B cell (primary cell): ENCODE data around the gene RAPGEF1. TPM values are rescaled to one million over a fixed set of nuclear protein-coding genes. Genes with fewer than 3 reads are reported as not detected.

Experiments
- ATAC-seq: fragments of 200-7000 bp; cut with Tn5 transposase; one replicate; pipeline ENCODE4 v1.10.0; 2021; ENCODE audit warnings: low read depth, mild to moderate bottlenecking, moderate number of reproducible peaks, moderate library complexity
- CTCF ChIA-PET: fragments of 350-600 bp; sonication (Branson Sonifier 250); formaldehyde crosslinking; loops from one replicate; lab custom pipeline; 2021; ENCODE audit warnings: antibody characterized with exemption, inconsistent platforms; lab: Charles Lee
- POLR2A ChIA-PET: fragments of 350-600 bp; sonication (Branson Sonifier 250); formaldehyde crosslinking; loops from one replicate; lab custom pipeline; 2021; ENCODE audit warnings: antibody characterized with exemption; lab: Charles Lee
- DNase-seq: peaks from one replicate; pipeline ENCODE4 v3.0.0; 2013
- H2AFZ ChIP-seq: 2 replicates; pipeline ENCODE4 v1.6.1; 2012; ENCODE audit warnings: mild to moderate bottlenecking, low read depth, low read length; ENCODE audit not compliant: insufficient read depth, poor library complexity, severe bottlenecking
- H3K27ac ChIP-seq, 2 donors: 1 replicate in 1 of 2; 2 replicates in 1 of 2; pipeline ENCODE4 v1.5.1; 2012 to 2013; ENCODE audit warnings: low read length in 2 of 2, mild to moderate bottlenecking in 2 of 2, moderate library complexity in 1 of 2
- H3K27me3 ChIP-seq, 4 experiments: fragments of 200-600 bp in 1 of 4; sonication (generic) in 1 of 4; replicated peaks in 1 of 4; 1 replicate in 2 of 4; 2 replicates in 2 of 4; pipeline versions ENCODE4 v1.6.1 to v1.7.0; 2013 to 2016; ENCODE audit warnings: low read length in 3 of 4, mild to moderate bottlenecking in 2 of 4, mixed read lengths in 1 of 4, moderate library complexity in 1 of 4; ENCODE audit not compliant: insufficient read depth in 4 of 4, control insufficient read depth in 3 of 4; ENCODE audit errors: control extremely low read depth in 1 of 4
- H3K36me3 ChIP-seq, 2 experiments: replicated peaks in 1 of 2; 1 replicate in 1 of 2; 2 replicates in 1 of 2; pipeline versions ENCODE4 v1.6.1 to v1.7.1; 2013; ENCODE audit warnings: low read length in 1 of 2; ENCODE audit not compliant: insufficient read depth in 2 of 2, control insufficient read depth in 1 of 2; ENCODE audit errors: control extremely low read depth in 1 of 2, extremely low read depth in 1 of 2
- H3K4me1 ChIP-seq, 2 donors: fragments of 200-600 bp in 1 of 2; sonication (generic) in 1 of 2; 1 replicate in 1 of 2; 2 replicates in 1 of 2; pipeline versions ENCODE4 v1.5.1 to v1.6.1; 2013 to 2017; ENCODE audit warnings: low read length in 2 of 2; ENCODE audit not compliant: control insufficient read depth in 2 of 2, insufficient read depth in 2 of 2
- H3K4me2 ChIP-seq: replicated peaks from 2 replicates; pipeline ENCODE3; 2012; ENCODE audit warnings: mild to moderate bottlenecking, low read depth, low read length; ENCODE audit not compliant: poor library complexity, severe bottlenecking
- H3K4me3 ChIP-seq, 5 experiments: fragments of 200-600 bp in 1 of 5; sonication (generic) in 1 of 5; 1 replicate in 3 of 5; 2 replicates in 2 of 5; pipeline versions ENCODE4 v1.5.1 to v1.7.0; 2011 to 2016; ENCODE audit warnings: low read length in 4 of 5, mild to moderate bottlenecking in 4 of 5, low read depth in 2 of 5, control low read depth in 1 of 5, moderate library complexity in 1 of 5; ENCODE audit not compliant: insufficient read depth in 1 of 5; ENCODE audit errors: control extremely low read depth in 1 of 5, extremely low read depth in 1 of 5
- H3K79me2 ChIP-seq: fragments of 200-600 bp; sonication (generic); one replicate; pipeline ENCODE4 v1.6.0; 2016; ENCODE audit warnings: low read length; ENCODE audit not compliant: control insufficient read depth, insufficient read depth
- H3K9ac ChIP-seq: fragments of 200-600 bp; sonication (generic); 2 replicates; pipeline ENCODE4 v1.6.1; 2017; ENCODE audit warnings: mild to moderate bottlenecking, low read length, moderate library complexity
- H3K9me3 ChIP-seq, 3 donors: one replicate each; pipeline versions ENCODE4 v1.6.1 to v1.7.1; 2013; ENCODE audit warnings: low read length in 2 of 3; ENCODE audit not compliant: control insufficient read depth in 2 of 3, insufficient read depth in 1 of 3; ENCODE audit errors: control extremely low read depth in 1 of 3
- H4K20me1 ChIP-seq: 2 replicates; pipeline ENCODE4 v1.6.0; 2012; ENCODE audit warnings: mild to moderate bottlenecking, low read length; ENCODE audit not compliant: insufficient read depth, control insufficient read depth, poor library complexity, severe bottlenecking
- H3K27ac Mint-ChIP-seq: one replicate; pipeline ENCODE4 v1.8.0; 2021; ENCODE audit warnings: mixed read lengths
- H3K27me3 Mint-ChIP-seq: one replicate; pipeline ENCODE4 v1.8.0; 2021; ENCODE audit warnings: mixed read lengths
- H3K4me1 Mint-ChIP-seq: one replicate; pipeline ENCODE4 v1.8.0; 2021; ENCODE audit warnings: mixed read lengths
- H3K4me3 Mint-ChIP-seq: one replicate; pipeline ENCODE4 v1.8.0; 2021; ENCODE audit warnings: mixed read lengths
- H3K9me3 Mint-ChIP-seq: one replicate; pipeline ENCODE4 v1.8.0; 2022; ENCODE audit warnings: mixed read lengths; ENCODE audit not compliant: insufficient read depth
- EZH2 ChIP-seq: IDR thresholded peaks from 2 replicates; pipeline ENCODE4 v1.6.1; 2012; ENCODE audit warnings: borderline replicate concordance, low read depth, mild to moderate bottlenecking, moderate library complexity, low read length; ENCODE audit not compliant: insufficient read depth, poor library complexity, severe bottlenecking
- WGBS: methylation state at CpG from one replicate; pipeline ENCODE4 v1.1.5; 2013; ENCODE audit warnings: missing lambda C conversion rate; ENCODE audit not compliant: insufficient coverage; 5-methylcytosine and 5-hydroxymethylcytosine counted together
- intact Hi-C: fragments of 100-400 bp; cut with micrococcal nuclease; formaldehyde crosslinking; loops from one replicate; pipeline ENCODE4 v1.10.0; 2022
- polyA plus RNA-seq: library from polyadenylated mRNA; depleted of rRNA; stranded (reverse); fragments of >200 nt; gene quantifications from 2 replicates; pipeline ENCODE4 v1.2.3, GENCODE V29; 2012
- total RNA-seq, 2 donors: library from RNA; stranded (reverse); fragments of 120-200 nt in 1 of 2; gene quantifications; 1 replicate in 1 of 2; 2 replicates in 1 of 2; pipeline versions ENCODE4 v1.2.3 to v1.2.4, GENCODE V29; 2013 to 2022
- TF ChIP-seq, protein P1 (sequence below): fragments of 200-600 bp; IDR thresholded peaks from one replicate; pipeline ENCODE4 v1.8.0; 2022; ENCODE audit warnings: antibody characterized with exemption, mild to moderate bottlenecking

The RAPGEF1 gene
- total and polyA plus RNA-seq, 2 donors (not counting 1 experiment from before 2014, with no cell fraction given), result 134 to 447 TPM

DNA sequence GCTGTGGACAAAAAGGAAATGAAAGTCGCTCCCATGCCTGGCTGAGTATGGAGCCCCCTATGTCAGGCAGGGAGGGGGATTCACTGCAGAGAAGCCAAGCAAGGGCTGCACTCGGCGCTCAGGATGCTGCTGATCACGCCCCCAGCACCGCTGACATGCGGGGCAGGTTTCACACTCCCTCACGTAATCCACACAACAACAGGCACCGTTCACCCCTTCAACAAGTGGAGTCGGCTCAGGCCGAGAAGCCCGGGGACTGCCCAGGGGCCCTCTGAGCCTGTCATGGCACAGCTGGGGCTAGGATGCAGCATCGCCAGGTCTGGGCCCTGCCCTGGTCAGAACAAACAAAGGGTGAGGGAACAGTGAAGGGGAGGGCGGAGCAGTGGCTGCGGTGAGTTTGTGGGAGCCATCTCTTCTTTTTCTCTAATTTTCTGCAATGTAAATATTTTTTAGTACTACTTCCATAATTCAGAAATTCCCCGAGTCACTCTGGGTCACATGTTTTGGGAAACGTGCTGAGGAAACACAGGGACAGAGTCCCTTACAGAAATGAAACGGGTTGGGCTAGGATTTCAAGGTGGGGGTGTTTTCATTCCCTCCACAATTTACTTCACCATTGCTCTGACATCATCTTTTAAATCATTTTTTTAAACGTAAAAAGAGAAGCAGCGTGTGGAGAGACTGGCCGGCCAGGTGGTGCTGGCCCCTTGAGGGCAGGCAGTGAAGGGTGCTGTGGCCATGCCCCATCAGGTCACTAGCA is 144.8 kb downstream of the RAPGEF1 start:
- peak overlapping the region; percentile 59 for H3K27ac Mint-ChIP-seq
- H3K27me3 Mint-ChIP-seq, result no peaks in the 10 kb centered on the region
- ATAC-seq, result no peak
- peaks cover 0 to 13% of the 10 kb centered on the region in 2 donors for H3K4me1 ChIP-seq
- H3K27me3 ChIP-seq, result no peaks in the 10 kb centered on the region
- ChIA-PET CTCF (interaction anchor here (0.6 to 21.7 kb wide), 2 partner anchors 149 to 162 kb away, joined by 3 to 263 read pairs; partner anchors contain the start of gene RAPGEF1), POLR2A (interaction anchor here (0.5 kb wide), 1 partner anchor 292 kb away, joined by 4 read pairs; no protein-coding TSS in a partner anchor)
- peaks cover 34% of the 10 kb centered on the region for H4K20me1 ChIP-seq
- intact Hi-C loops, result loop anchor here (5.0 kb wide), 1 partner anchor 37 kb away; no protein-coding TSS in a partner anchor
- no peaks in the 10 kb centered on the region for H3K9me3 Mint-ChIP-seq
- H3K27ac ChIP-seq, result no peak overlapping the region
- WGBS, result 84% methylated on average over 8 of the region's 20 CpGs
- no peak overlapping the region for H3K4me3 Mint-ChIP-seq
- H3K4me3 ChIP-seq, result no peak overlapping the region
- H3K79me2 ChIP-seq, result peaks cover 23% of the 10 kb centered on the region
- peaks cover 0 to 90% of the 10 kb centered on the region in 2 experiments for H3K36me3 ChIP-seq
- TF ChIP-seq, protein P1, sequence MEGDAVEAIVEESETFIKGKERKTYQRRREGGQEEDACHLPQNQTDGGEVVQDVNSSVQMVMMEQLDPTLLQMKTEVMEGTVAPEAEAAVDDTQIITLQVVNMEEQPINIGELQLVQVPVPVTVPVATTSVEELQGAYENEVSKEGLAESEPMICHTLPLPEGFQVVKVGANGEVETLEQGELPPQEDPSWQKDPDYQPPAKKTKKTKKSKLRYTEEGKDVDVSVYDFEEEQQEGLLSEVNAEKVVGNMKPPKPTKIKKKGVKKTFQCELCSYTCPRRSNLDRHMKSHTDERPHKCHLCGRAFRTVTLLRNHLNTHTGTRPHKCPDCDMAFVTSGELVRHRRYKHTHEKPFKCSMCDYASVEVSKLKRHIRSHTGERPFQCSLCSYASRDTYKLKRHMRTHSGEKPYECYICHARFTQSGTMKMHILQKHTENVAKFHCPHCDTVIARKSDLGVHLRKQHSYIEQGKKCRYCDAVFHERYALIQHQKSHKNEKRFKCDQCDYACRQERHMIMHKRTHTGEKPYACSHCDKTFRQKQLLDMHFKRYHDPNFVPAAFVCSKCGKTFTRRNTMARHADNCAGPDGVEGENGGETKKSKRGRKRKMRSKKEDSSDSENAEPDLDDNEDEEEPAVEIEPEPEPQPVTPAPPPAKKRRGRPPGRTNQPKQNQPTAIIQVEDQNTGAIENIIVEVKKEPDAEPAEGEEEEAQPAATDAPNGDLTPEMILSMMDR, result no peak
- TF ChIP-seq EZH2, result no peak
- no peak overlapping the region for H3K4me2 ChIP-seq
- no peaks in the 10 kb centered on the region for H3K9me3 ChIP-seq
- H2AFZ ChIP-seq, result no peak overlapping the region
- H3K9ac ChIP-seq, result no peak overlapping the region
- no peak for DNase-seq
- peaks cover 16% of the 10 kb centered on the region for H3K4me1 Mint-ChIP-seq
